Activated naive CD4-positive, alpha-beta T cell treated with anti-CD3 and anti-CD28 coated beads, Interleukin-2, amount 50 U/mL, for 16 hours (primary cell): Measurements from ENCODE around the gene COQ4.

Source experiments
- DNase-seq: peaks from one replicate; pipeline ENCODE4 v3.0.0-alpha.2; 2020

The COQ4 gene

DNA sequence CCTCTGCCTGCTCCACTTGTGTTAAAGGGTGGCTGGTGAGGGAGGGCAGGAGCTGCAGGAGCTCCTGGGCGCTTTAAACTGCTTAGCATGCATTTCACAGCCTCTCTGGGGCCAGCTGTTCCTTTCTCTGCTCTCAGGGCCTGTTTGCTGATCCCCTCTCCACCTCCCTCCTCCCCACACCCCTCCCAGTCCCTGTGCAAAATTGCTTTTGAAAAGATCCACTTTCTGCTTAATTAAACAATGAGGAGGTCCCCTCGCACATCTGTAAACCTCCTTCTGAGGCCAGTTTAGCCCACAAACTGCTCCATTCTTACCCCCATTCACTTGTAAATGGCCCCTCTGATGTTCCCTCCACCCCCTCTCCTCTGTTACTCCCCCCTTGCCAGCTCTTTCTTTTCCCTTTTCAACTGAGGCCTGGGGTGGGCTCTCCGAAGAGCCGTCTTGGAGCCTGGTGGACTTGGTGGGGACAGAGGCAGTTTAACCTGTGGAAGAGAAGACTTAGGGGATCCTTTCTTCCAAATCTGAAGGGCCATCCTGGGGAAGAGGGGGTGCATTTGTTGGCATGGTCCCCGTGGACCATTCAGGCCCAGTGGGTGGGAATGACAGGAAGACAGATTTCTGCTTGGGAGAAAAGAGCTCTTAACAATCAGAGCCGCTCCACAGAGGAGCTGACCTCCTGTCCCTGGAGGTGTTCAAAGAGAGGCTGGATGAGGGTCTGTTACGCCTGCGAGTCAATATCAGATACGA lies 60.5 kb downstream of the COQ4 start:
- DNase-seq = no peak
